Measurements from ENCODE around the gene SPATA32. TPM values are rescaled to one million over a fixed set of nuclear protein-coding genes. Genes with fewer than 3 reads are reported as not detected.
"Not testable (repeated sequence)": the region's sequence is repeated elsewhere in the genome, so short reads cannot be mapped to it uniquely, and the experiment has no call there.

SPATA32 gene
- total and polyA plus RNA-seq, 2 experiments from 2014 or later, result 0.45 TPM; not detected in 1

GRCh38 chr17:45253879-45254278 lies 8.0 kb downstream of the SPATA32 start:
- no peak overlapping the region for H3K4me3 ChIP-seq
- no peaks in the 10 kb centered on the region for H3K27me3 ChIP-seq
- no peaks in the 10 kb centered on the region for H3K4me1 ChIP-seq (ENCODE audit: low read depth)
- no peak overlapping the region for H3K27ac ChIP-seq
- H3K9me3 ChIP-seq (ENCODE audit: low read depth), result no peaks in the 10 kb centered on the region
- TF ChIP-seq CTCF (IDR thresholded peaks at IDR 0.05; ENCODE audit: low read depth, low read length), result no peak
- no peaks in the 10 kb centered on the region for H3K36me3 ChIP-seq
- DNase-seq (ENCODE audit: low read depth in 1 of 2, low spot score in 1 of 2), result no peak

GRCh38 chr17:45253237-45253636 lies 8.7 kb downstream of the SPATA32 start:
- not testable (repeated sequence) for H3K36me3 ChIP-seq; H3K9me3 ChIP-seq (ENCODE audit: low read depth); H3K4me3 ChIP-seq; H3K27ac ChIP-seq; H3K27me3 ChIP-seq; DNase-seq (ENCODE audit: low read depth in 1 of 2, low spot score in 1 of 2); H3K4me1 ChIP-seq (ENCODE audit: low read depth)

GRCh38 chr17:45251931-45252330 lies 10.0 kb downstream of the SPATA32 start:
- H3K9me3 ChIP-seq (ENCODE audit: low read depth), result no peaks in the 10 kb centered on the region
- no peak for TF ChIP-seq CTCF (IDR thresholded peaks at IDR 0.05; ENCODE audit: low read depth, low read length)
- no peak overlapping the region for H3K4me3 ChIP-seq
- no peaks in the 10 kb centered on the region for H3K36me3 ChIP-seq
- no peaks in the 10 kb centered on the region for H3K4me1 ChIP-seq (ENCODE audit: low read depth)
- no peaks in the 10 kb centered on the region for H3K27me3 ChIP-seq
- DNase-seq (ENCODE audit: low read depth in 1 of 2, low spot score in 1 of 2), result no peak
- no peak overlapping the region for H3K27ac ChIP-seq

- H3K27ac ChIP-seq, result no peak overlapping the region
- H3K4me1 ChIP-seq (ENCODE audit: low read depth), result no peaks in the 10 kb centered on the region
- DNase-seq (ENCODE audit: low read depth in 1 of 2, low spot score in 1 of 2), result no peak
- TF ChIP-seq CTCF (IDR thresholded peaks at IDR 0.05; ENCODE audit: low read depth, low read length), result no peak
- H3K36me3 ChIP-seq, result no peaks in the 10 kb centered on the region
- H3K27me3 ChIP-seq, result no peaks in the 10 kb centered on the region
- H3K4me3 ChIP-seq, result peak overlapping the region; percentile 61
- no peaks in the 10 kb centered on the region for H3K9me3 ChIP-seq (ENCODE audit: low read depth)
These were observed 13.5 kb downstream of the SPATA32 start for GRCh38 chr17:45248132-45248957.

- DNase-seq (ENCODE audit: low read depth in 1 of 2, low spot score in 1 of 2), result peak; percentile 89 to 94
- Histone ChIP-seq H3K27ac (peak overlapping the region; percentile 11), H3K9me3 (ENCODE audit: low read depth) (no peaks in the 10 kb centered on the region), H3K4me3 (peak overlapping the region; percentile 61), H3K27me3 (no peaks in the 10 kb centered on the region), H3K4me1 (ENCODE audit: low read depth) (no peaks in the 10 kb centered on the region), H3K36me3 (no peaks in the 10 kb centered on the region)
- TF ChIP-seq CTCF (IDR thresholded peaks at IDR 0.05; ENCODE audit: low read depth, low read length), result no peak
These were observed 14.3 kb downstream of the SPATA32 start for GRCh38 chr17:45247429-45248131.

Measured in cardiac muscle cell (in vitro differentiated cells and primary cell).